Ovary (tissue), 3 donors: ENCODE results near the gene MATCAP1.

ENCODE experiments used
- EP300 ChIP-seq: sonication (generic); formaldehyde crosslinking; IDR thresholded peaks from one replicate; pipeline ENCODE4 v1.6.1; 2017; ENCODE audit warnings: antibody characterized with exemption
- POLR2A ChIP-seq: fragments of 450-650 bp; IDR thresholded peaks from one replicate; pipeline ENCODE4 v1.6.1; 2017; ENCODE audit warnings: antibody characterized with exemption, mild to moderate bottlenecking, moderate library complexity
- TF ChIP-seq, protein P1 (sequence below), 3 donors: fragments of 450-650 bp in 2 of 3; fragments of 200-600 bp in 1 of 3; IDR thresholded peaks; one replicate each; pipeline versions ENCODE4 v1.5.1 to v1.8.0; 2016 to 2022; ENCODE audit warnings: antibody characterized with exemption in 3 of 3, mild to moderate bottlenecking in 1 of 3
- donor health status: DM: no; HTN: no; CAD: no.

DNA sequence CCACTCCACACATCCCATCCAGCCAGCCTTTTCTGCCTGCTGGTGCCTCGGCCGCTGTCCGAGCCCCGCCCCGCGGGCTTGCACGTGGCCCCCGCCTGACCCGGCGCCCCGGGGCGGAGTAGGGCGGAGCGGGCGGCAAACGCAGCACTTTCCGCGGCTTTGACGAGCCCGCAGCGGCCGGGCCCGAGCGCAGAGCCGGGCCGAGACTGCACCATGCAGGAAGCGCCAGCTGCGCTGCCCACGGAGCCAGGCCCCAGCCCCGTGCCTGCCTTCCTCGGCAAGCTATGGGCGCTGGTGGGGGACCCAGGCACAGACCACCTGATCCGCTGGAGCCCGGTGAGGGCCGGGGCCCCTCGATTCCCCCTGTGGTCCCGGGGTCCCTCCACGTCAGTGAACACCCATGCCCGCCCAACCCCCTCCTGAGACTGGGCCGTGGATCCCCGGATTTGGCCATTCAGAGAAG is 19.1 kb downstream of the MATCAP1 start, which contains the start of gene HSF4:
- TF ChIP-seq, protein P1, sequence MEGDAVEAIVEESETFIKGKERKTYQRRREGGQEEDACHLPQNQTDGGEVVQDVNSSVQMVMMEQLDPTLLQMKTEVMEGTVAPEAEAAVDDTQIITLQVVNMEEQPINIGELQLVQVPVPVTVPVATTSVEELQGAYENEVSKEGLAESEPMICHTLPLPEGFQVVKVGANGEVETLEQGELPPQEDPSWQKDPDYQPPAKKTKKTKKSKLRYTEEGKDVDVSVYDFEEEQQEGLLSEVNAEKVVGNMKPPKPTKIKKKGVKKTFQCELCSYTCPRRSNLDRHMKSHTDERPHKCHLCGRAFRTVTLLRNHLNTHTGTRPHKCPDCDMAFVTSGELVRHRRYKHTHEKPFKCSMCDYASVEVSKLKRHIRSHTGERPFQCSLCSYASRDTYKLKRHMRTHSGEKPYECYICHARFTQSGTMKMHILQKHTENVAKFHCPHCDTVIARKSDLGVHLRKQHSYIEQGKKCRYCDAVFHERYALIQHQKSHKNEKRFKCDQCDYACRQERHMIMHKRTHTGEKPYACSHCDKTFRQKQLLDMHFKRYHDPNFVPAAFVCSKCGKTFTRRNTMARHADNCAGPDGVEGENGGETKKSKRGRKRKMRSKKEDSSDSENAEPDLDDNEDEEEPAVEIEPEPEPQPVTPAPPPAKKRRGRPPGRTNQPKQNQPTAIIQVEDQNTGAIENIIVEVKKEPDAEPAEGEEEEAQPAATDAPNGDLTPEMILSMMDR (IDR thresholded peaks at IDR 0.05) = no peak
- TF ChIP-seq EP300 (no peak), POLR2A (no peak)
